Memory B cell (primary cell): ENCODE measurements around the gene SLC5A1.

Experiments
- ATAC-seq: fragments of 150-1000 bp; cut with Tn5 transposase; 2 replicates; pipeline ENCODE4 v1.10.0; 2021; ENCODE audit warnings: low read depth, mild to moderate bottlenecking, moderate library complexity
- DNase-seq, 2 donors: peaks; one replicate each; pipeline ENCODE4 v3.0.0; 2022; ENCODE audit warnings: low spot score in 2 of 2
- H3K27ac Mint-ChIP-seq: one replicate; pipeline ENCODE4 v1.8.0; 2022; ENCODE audit warnings: mild to moderate bottlenecking, moderate library complexity, mixed read lengths
- H3K27me3 Mint-ChIP-seq: one replicate; pipeline ENCODE4 v1.8.0; 2022; ENCODE audit warnings: mixed read lengths
- H3K36me3 Mint-ChIP-seq: one replicate; pipeline ENCODE4 v1.8.0; 2022; ENCODE audit warnings: mild to moderate bottlenecking, mixed read lengths
- H3K4me1 Mint-ChIP-seq: one replicate; pipeline ENCODE4 v1.8.0; 2022; ENCODE audit warnings: mixed read lengths
- H3K4me3 Mint-ChIP-seq: one replicate; pipeline ENCODE4 v1.8.0; 2022; ENCODE audit warnings: mild to moderate bottlenecking, moderate library complexity, mixed read lengths
- H3K9me3 Mint-ChIP-seq: one replicate; pipeline ENCODE4 v1.8.0; 2022; ENCODE audit warnings: mixed read lengths

The SLC5A1 gene

DNA sequence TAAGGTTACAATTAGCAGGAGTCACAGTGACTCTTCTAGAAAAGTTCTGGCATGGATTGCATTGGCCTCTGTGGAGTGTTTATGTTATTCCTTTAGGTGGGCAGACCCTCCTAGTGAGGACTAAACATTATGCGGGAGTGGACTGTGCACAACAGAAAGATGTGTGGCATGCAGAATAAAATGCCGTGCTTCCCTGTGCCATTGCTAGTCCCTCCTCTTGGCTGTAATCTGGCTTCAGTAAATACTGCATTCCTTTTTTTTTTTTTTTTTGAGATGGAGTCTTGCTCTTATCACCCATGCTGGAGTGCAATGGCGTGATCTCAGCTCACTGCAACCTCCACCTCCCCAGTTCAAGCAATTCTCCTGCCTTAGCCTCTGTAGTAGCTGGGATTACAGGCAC lies 45.0 kb downstream of the SLC5A1 start:
- no peaks in the 10 kb centered on the region for H3K36me3 Mint-ChIP-seq
- DNase-seq (no peak), ATAC-seq (no peak)
- no peak overlapping the region for H3K4me3 Mint-ChIP-seq
- peaks cover 16% of the 10 kb centered on the region for H3K27me3 Mint-ChIP-seq
- H3K4me1 Mint-ChIP-seq, result no peaks in the 10 kb centered on the region
- H3K27ac Mint-ChIP-seq, result no peak overlapping the region
- H3K9me3 Mint-ChIP-seq, result no peaks in the 10 kb centered on the region

DNA sequence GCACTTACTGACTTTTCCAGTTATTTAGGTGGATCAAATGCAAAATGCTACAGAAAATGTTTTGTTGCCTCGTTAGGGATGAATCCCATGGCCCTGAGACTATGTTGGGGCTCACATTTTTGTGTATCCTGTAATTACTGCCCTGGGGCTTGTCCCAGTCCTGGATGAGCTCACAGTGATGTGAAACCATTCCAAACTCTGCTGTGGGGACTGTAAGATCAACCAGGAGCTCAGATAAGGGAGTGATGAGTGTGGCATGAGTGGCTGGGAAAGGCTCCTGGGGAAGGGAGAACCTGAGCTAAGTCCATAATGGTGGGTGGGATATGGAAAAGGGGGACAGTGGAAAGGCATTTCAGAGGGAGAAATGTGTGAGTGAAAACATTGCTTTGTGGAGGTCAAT lies 54.0 kb downstream of the SLC5A1 start:
- ATAC-seq, result no peak
- peaks cover 4% of the 10 kb centered on the region for H3K27me3 Mint-ChIP-seq

GRCh38 chr22:32097881-32098499 lies 54.9 kb downstream of the SLC5A1 start:
- Mint-ChIP-seq H3K4me1 (peaks cover 9% of the 10 kb centered on the region), H3K27ac (no peak overlapping the region), H3K9me3 (no peaks in the 10 kb centered on the region), H3K36me3 (no peaks in the 10 kb centered on the region), H3K4me3 (no peak overlapping the region), H3K27me3 (peaks cover 5% of the 10 kb centered on the region)
- no peak for DNase-seq
- no peak for ATAC-seq

More for the DNA sequence above, 54.0 kb downstream of the SLC5A1 start:
- Mint-ChIP-seq H3K4me3 (no peak overlapping the region), H3K36me3 (no peaks in the 10 kb centered on the region), H3K4me1 (peaks cover 9% of the 10 kb centered on the region), H3K27ac (no peak overlapping the region), H3K9me3 (no peaks in the 10 kb centered on the region)
- DNase-seq, result no peak

DNA sequence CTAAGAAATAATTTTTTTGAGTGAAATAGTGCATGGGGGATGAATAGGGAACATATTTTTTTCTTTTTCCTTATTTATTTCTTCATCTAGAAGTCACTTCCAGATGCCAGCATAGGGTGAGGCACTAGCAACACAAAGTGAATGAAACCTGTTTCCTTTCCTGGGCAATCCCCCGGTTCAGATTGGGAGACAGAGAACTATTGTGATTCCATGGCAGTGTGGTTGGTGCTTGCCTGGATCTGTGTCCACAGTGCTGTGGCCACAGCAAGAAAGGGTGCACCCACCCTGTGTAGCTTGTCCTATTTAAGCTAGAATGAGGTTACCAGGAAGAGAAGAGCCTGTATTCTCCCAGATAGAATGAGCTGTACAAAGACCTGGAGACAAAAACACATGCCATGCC lies 57.6 kb downstream of the SLC5A1 start:
- Mint-ChIP-seq H3K27ac (no peak overlapping the region), H3K9me3 (no peaks in the 10 kb centered on the region), H3K27me3 (peaks cover 8% of the 10 kb centered on the region), H3K4me1 (no peaks in the 10 kb centered on the region), H3K36me3 (no peaks in the 10 kb centered on the region), H3K4me3 (no peak overlapping the region)
- ATAC-seq (no peak), DNase-seq (no peak)

- no peak overlapping the region for H3K4me3 Mint-ChIP-seq
- ATAC-seq (no peak), DNase-seq (peak in 1 of 2 donors; percentile 16)
- H3K27me3 Mint-ChIP-seq, result peaks cover 15% of the 10 kb centered on the region
- no peak overlapping the region for H3K27ac Mint-ChIP-seq
- H3K9me3 Mint-ChIP-seq, result no peaks in the 10 kb centered on the region
- no peaks in the 10 kb centered on the region for H3K4me1 Mint-ChIP-seq
- H3K36me3 Mint-ChIP-seq, result no peaks in the 10 kb centered on the region
Observed at GRCh38 chr22:32103658-32104315, 60.7 kb downstream of the SLC5A1 start.

GRCh38 chr22:32106930-32107329 lies 63.9 kb downstream of the SLC5A1 start:
- H3K4me3 Mint-ChIP-seq, result no peak overlapping the region
- DNase-seq (no peak), ATAC-seq (no peak)

DNA sequence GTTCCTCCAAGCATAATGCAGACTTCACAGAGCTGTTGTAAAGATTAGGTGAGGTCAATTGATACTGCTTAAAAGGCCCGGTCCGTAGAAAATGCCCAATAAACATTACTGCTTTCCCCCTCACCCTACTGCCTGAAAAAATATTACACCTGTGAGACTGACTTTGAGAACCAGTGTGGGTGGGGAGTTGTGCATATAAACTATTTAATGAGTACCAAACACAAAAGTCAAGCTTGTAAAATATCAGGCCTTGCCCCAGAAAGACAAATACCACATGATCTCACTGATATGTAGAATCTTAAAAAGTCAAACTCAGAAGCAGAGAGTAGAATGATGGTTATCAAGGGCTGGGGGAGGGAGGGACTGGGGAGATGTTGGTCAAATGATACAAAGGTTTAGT lies 69.3 kb downstream of the SLC5A1 start:
- no peak overlapping the region for H3K4me3 Mint-ChIP-seq
- DNase-seq (no peak), ATAC-seq (no peak)
- no peaks in the 10 kb centered on the region for H3K4me1 Mint-ChIP-seq
- no peak overlapping the region for H3K27ac Mint-ChIP-seq
- no peaks in the 10 kb centered on the region for H3K9me3 Mint-ChIP-seq
- peaks cover 24% of the 10 kb centered on the region for H3K27me3 Mint-ChIP-seq
- H3K36me3 Mint-ChIP-seq, result no peaks in the 10 kb centered on the region

More at GRCh38 chr22:32106930-32107329, 63.9 kb downstream of the SLC5A1 start:
- Mint-ChIP-seq H3K36me3 (no peaks in the 10 kb centered on the region), H3K4me1 (no peaks in the 10 kb centered on the region), H3K27ac (no peak overlapping the region), H3K9me3 (no peaks in the 10 kb centered on the region), H3K27me3 (peaks cover 22% of the 10 kb centered on the region)

- no peak for DNase-seq
- Mint-ChIP-seq H3K27me3 (peaks cover 8% of the 10 kb centered on the region), H3K9me3 (no peaks in the 10 kb centered on the region), H3K36me3 (no peaks in the 10 kb centered on the region), H3K4me3 (no peak overlapping the region), H3K4me1 (peaks cover 5% of the 10 kb centered on the region), H3K27ac (no peak overlapping the region)
- ATAC-seq, result no peak
Observed at GRCh38 chr22:32119568-32120235, 76.6 kb downstream of the SLC5A1 start.

DNA sequence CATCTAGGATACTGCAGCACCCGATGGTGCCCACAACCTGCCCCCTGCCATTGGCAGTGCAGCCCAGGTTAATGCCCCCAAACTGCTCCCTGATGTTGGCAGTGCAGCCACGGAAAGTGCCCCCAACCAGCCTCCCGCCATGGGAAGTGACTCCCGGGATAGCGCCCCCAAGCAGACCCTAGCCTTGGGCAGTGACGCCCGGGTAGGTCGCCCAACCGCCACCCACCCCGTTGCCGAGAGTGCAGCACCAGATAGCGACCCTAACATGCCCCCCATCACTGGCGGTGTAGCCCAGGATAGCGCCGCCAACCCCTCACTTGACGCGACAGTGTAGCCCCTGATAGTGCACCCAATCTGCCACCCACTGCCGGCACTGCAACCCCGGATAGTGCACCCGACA lies 77.5 kb downstream of the SLC5A1 start:
- no peaks in the 10 kb centered on the region for H3K9me3 Mint-ChIP-seq
- peaks cover 8% of the 10 kb centered on the region for H3K4me1 Mint-ChIP-seq
- no peaks in the 10 kb centered on the region for H3K36me3 Mint-ChIP-seq
- DNase-seq (no peak), ATAC-seq (no peak)
- H3K27ac Mint-ChIP-seq, result no peak overlapping the region
- peaks cover 8% of the 10 kb centered on the region for H3K27me3 Mint-ChIP-seq
- H3K4me3 Mint-ChIP-seq, result no peak overlapping the region

- no peaks in the 10 kb centered on the region for H3K36me3 Mint-ChIP-seq
- H3K4me3 Mint-ChIP-seq, result no peak overlapping the region
- no peaks in the 10 kb centered on the region for H3K9me3 Mint-ChIP-seq
- no peaks in the 10 kb centered on the region for H3K27me3 Mint-ChIP-seq
- no peak overlapping the region for H3K27ac Mint-ChIP-seq
- ATAC-seq (no peak), DNase-seq (no peak)
- peaks cover 8% of the 10 kb centered on the region for H3K4me1 Mint-ChIP-seq
Observed at GRCh38 chr22:32122899-32123298, 79.8 kb downstream of the SLC5A1 start.

GRCh38 chr22:32123657-32124056 lies 80.6 kb downstream of the SLC5A1 start:
- no peaks in the 10 kb centered on the region for H3K9me3 Mint-ChIP-seq
- no peak overlapping the region for H3K4me3 Mint-ChIP-seq
- H3K4me1 Mint-ChIP-seq, result peaks cover 8% of the 10 kb centered on the region
- H3K27me3 Mint-ChIP-seq, result no peaks in the 10 kb centered on the region
- DNase-seq (no peak), ATAC-seq (no peak)
- H3K36me3 Mint-ChIP-seq, result no peaks in the 10 kb centered on the region
- no peak overlapping the region for H3K27ac Mint-ChIP-seq

GRCh38 chr22:32127904-32128303 lies 84.8 kb downstream of the SLC5A1 start:
- DNase-seq, result no peak
- ATAC-seq, result no peak
- no peak overlapping the region for H3K4me3 Mint-ChIP-seq
- H3K27ac Mint-ChIP-seq, result no peak overlapping the region
- peaks cover 3% of the 10 kb centered on the region for H3K27me3 Mint-ChIP-seq
- H3K9me3 Mint-ChIP-seq, result no peaks in the 10 kb centered on the region
- H3K4me1 Mint-ChIP-seq, result peaks cover 8% of the 10 kb centered on the region
- no peaks in the 10 kb centered on the region for H3K36me3 Mint-ChIP-seq

GRCh38 chr22:32130464-32130863 lies 87.4 kb downstream of the SLC5A1 start:
- Mint-ChIP-seq H3K36me3 (no peaks in the 10 kb centered on the region), H3K4me3 (no peak overlapping the region), H3K27ac (no peak overlapping the region), H3K27me3 (peaks cover 6% of the 10 kb centered on the region), H3K9me3 (no peaks in the 10 kb centered on the region), H3K4me1 (no peaks in the 10 kb centered on the region)
- no peak for ATAC-seq
- no peak for DNase-seq

DNA sequence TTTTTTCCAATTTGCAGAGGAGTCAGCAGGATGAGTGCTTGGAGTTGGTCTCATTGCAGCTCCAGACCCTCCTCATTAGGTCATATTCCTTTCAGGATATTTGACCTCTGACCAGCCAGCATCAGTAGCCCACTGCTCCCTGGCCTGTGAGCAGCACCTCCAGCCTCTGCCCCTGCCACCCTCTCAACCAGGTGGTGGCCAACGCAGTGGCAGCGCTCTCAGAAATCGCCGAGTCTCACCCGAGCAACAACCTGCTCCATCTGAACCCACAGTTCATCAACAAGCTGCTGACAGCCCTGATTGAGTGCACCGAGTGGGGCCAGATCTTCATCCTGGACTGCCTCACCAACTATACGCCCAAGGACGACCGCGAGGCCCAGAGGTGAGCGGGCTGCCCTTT lies 89.1 kb downstream of the SLC5A1 start:
- no peaks in the 10 kb centered on the region for H3K36me3 Mint-ChIP-seq
- H3K9me3 Mint-ChIP-seq, result no peaks in the 10 kb centered on the region
- peaks cover 6% of the 10 kb centered on the region for H3K27me3 Mint-ChIP-seq
- no peak overlapping the region for H3K4me3 Mint-ChIP-seq
- H3K27ac Mint-ChIP-seq, result no peak overlapping the region
- DNase-seq (no peak), ATAC-seq (no peak)
- H3K4me1 Mint-ChIP-seq, result no peaks in the 10 kb centered on the region
